Liver (tissue), 9 donors: ENCODE data around the gene TRMT2A. TPM values are rescaled to one million over a fixed set of nuclear protein-coding genes. Genes with fewer than 3 reads are reported as not detected.

Experiments
- DNase-seq: peaks from one replicate; pipeline ENCODE4 v3.0.0-alpha.2; 2017; ENCODE audit warnings: low spot score
- H3K27ac ChIP-seq, 2 donors: one replicate each; pipeline ENCODE4 v1.7.0; 2013; ENCODE audit warnings: inconsistent platforms in 2 of 2, low read length in 2 of 2, control low read depth in 1 of 2, low read depth in 1 of 2, mild to moderate bottlenecking in 1 of 2
- H3K27me3 ChIP-seq, 4 donors: one replicate each; pipeline versions ENCODE4 v1.6.1 to v1.7.0; 2013; ENCODE audit warnings: low read length in 3 of 4, inconsistent platforms in 1 of 4, mild to moderate bottlenecking in 1 of 4, moderate library complexity in 1 of 4; ENCODE audit not compliant: control insufficient read depth in 4 of 4, insufficient read depth in 4 of 4
- H3K36me3 ChIP-seq, 4 donors: one replicate each; pipeline versions ENCODE4 v1.6.1 to v1.7.0; 2013; ENCODE audit warnings: low read length in 3 of 4, mild to moderate bottlenecking in 3 of 4, low read depth in 1 of 4, moderate library complexity in 1 of 4; ENCODE audit not compliant: control insufficient read depth in 4 of 4, insufficient read depth in 3 of 4
- H3K4me1 ChIP-seq, 4 donors: one replicate each; pipeline versions ENCODE4 v1.6.1 to v1.7.0; 2013; ENCODE audit warnings: low read length in 3 of 4, mild to moderate bottlenecking in 3 of 4, moderate library complexity in 1 of 4; ENCODE audit not compliant: control insufficient read depth in 4 of 4, insufficient read depth in 4 of 4
- H3K4me3 ChIP-seq, 3 donors: one replicate each; pipeline versions ENCODE4 v1.6.1 to v1.7.0; 2013; ENCODE audit warnings: low read length in 3 of 3, control low read depth in 1 of 3, low read depth in 1 of 3, mild to moderate bottlenecking in 1 of 3
- H3K9ac ChIP-seq, 2 donors: one replicate each; pipeline ENCODE4 v1.7.0; 2013; ENCODE audit warnings: low read length in 2 of 2, mild to moderate bottlenecking in 2 of 2, moderate library complexity in 2 of 2, control low read depth in 1 of 2, low read depth in 1 of 2
- H3K9me3 ChIP-seq, 4 donors: one replicate each; pipeline versions ENCODE4 v1.6.1 to v1.7.0; 2013; ENCODE audit warnings: low read length in 3 of 4; ENCODE audit not compliant: control insufficient read depth in 4 of 4
- ATF3 ChIP-seq: IDR thresholded peaks from 2 replicates; pipeline ENCODE4 v1.6.1; 2016; ENCODE audit warnings: antibody characterized with exemption
- CTCF ChIP-seq: fragments of 150-350 bp; IDR thresholded peaks from 2 replicates; pipeline ENCODE4 v1.5.1; 2017; ENCODE audit warnings: improper control_type of control experiment, low read depth, low read length; ENCODE audit not compliant: missing input control
- EGR1 ChIP-seq, 2 donors: IDR thresholded peaks; 2 replicates each; pipeline ENCODE4 v1.6.1; 2016 to 2018; ENCODE audit warnings: antibody characterized with exemption in 2 of 2, low read depth in 2 of 2
- FOXA1 ChIP-seq: IDR thresholded peaks from 2 replicates; pipeline ENCODE4 v1.6.1; 2016; ENCODE audit warnings: antibody characterized with exemption
- GABPA ChIP-seq, 2 donors: IDR thresholded peaks in 1 of 2; conservative IDR thresholded peaks in 1 of 2; 2 replicates each; pipeline ENCODE4 v1.6.1; 2016; ENCODE audit warnings: antibody characterized with exemption in 2 of 2, mild to moderate bottlenecking in 1 of 2, moderate library complexity in 1 of 2
- HNF4A ChIP-seq, 2 donors: conservative IDR thresholded peaks; 2 replicates each; pipeline ENCODE4 v1.6.1; 2016; ENCODE audit warnings: antibody characterized with exemption in 2 of 2, mild to moderate bottlenecking in 2 of 2
- HNF4G ChIP-seq: IDR thresholded peaks from 2 replicates; pipeline ENCODE4 v1.6.1; 2016; ENCODE audit warnings: antibody characterized with exemption
- MAX ChIP-seq: IDR thresholded peaks from 2 replicates; pipeline ENCODE4 v1.6.1; 2016; ENCODE audit warnings: antibody characterized with exemption
- NR2F2 ChIP-seq: IDR thresholded peaks from 2 replicates; pipeline ENCODE4 v1.6.1; 2016; ENCODE audit warnings: antibody characterized with exemption
- RAD21 ChIP-seq, 2 donors: IDR thresholded peaks; 2 replicates each; pipeline ENCODE4 v1.6.1; 2016; ENCODE audit warnings: antibody characterized with exemption in 2 of 2, mild to moderate bottlenecking in 2 of 2
- REST ChIP-seq: IDR thresholded peaks from 2 replicates; pipeline ENCODE4 v1.6.1; 2016; ENCODE audit warnings: antibody characterized with exemption, mild to moderate bottlenecking
- RXRA ChIP-seq, 2 donors: IDR thresholded peaks; 2 replicates each; pipeline ENCODE4 v1.6.1; 2017 to 2018; ENCODE audit warnings: antibody characterized with exemption in 2 of 2, mild to moderate bottlenecking in 1 of 2
- SP1 ChIP-seq: IDR thresholded peaks from 2 replicates; pipeline ENCODE4 v1.6.1; 2018; ENCODE audit warnings: antibody characterized with exemption, mild to moderate bottlenecking
- TAF1 ChIP-seq: conservative IDR thresholded peaks from 2 replicates; pipeline ENCODE4 v1.6.1; 2016; ENCODE audit warnings: antibody characterized with exemption, mild to moderate bottlenecking
- YY1 ChIP-seq: IDR thresholded peaks from 2 replicates; pipeline ENCODE4 v1.6.1; 2016; ENCODE audit warnings: antibody characterized with exemption, mild to moderate bottlenecking
- ZBTB33 ChIP-seq: IDR thresholded peaks from 2 replicates; pipeline ENCODE4 v1.6.1; 2016; ENCODE audit warnings: antibody characterized with exemption
- WGBS: extraction: QIAGEN DNeasy Blood & Tissue Kit; methylation state at CpG from one replicate; pipeline ENCODE4 v1.1.7; 2013; 5-methylcytosine and 5-hydroxymethylcytosine counted together
- polyA plus RNA-seq, 2 donors: library from polyadenylated mRNA; stranded (reverse) in 1 of 2; unstranded in 1 of 2; fragments of 200-250 nt in 1 of 2; fragments of >200 nt in 1 of 2; fragmentation: Nextera tagmentation in 1 of 2; extraction: Ambion mirVana in 1 of 2; gene quantifications; one replicate each; pipeline versions ENCODE4 v1.2.1 to v1.2.3, GENCODE V29; 2013 to 2015
- total RNA-seq, 2 donors: library from RNA; depleted of rRNA; stranded (reverse); fragments of >200 nt; gene quantifications; one replicate each; pipeline ENCODE4 v1.2.3, GENCODE V29; 2014
- donor health status: healthy.
- donor health status: healthy.
- donor health status: healthy.
- donor health status: healthy.
- donor health status: healthy.

TRMT2A gene
- total and polyA plus RNA-seq, 4 donors, result 19.9 to 32.9 (median 25.2) TPM

- TF ChIP-seq CTCF (peak; percentile 6), REST (peak; percentile 94), HNF4G (no peak), RXRA (IDR thresholded peaks at IDR 0.05) (peak in 1 of 2 donors; percentile 24), YY1 (peak; percentile 95), FOXA1 (no peak), ATF3 (no peak), NR2F2 (no peak), GABPA (IDR thresholded peaks at IDR 0.05 in 1 of 2, conservative IDR thresholded peaks at IDR 0.05 in 1 of 2) (peak in 1 of 2 donors; percentile 80), SP1 (peak; percentile 35), HNF4A (conservative IDR thresholded peaks at IDR 0.05) (peak in 1 of 2 donors; percentile 24), ZBTB33 (no peak), MAX (peak; percentile 68), TAF1 (peak; percentile 28), EGR1 (IDR thresholded peaks at IDR 0.05; ENCODE audit: low read depth in 2 of 2) (no peak), RAD21 (IDR thresholded peaks at IDR 0.05) (peak in 1 of 2 donors; percentile 43)
- WGBS, result under 1% methylated on average over 100 of the region's 100 CpGs
- no peaks in the 10 kb centered on the region for H3K27me3 ChIP-seq
- peaks cover 19 to 41% (median 37%) of the 10 kb centered on the region in 4 donors for H3K4me1 ChIP-seq
- no peaks in the 10 kb centered on the region for H3K36me3 ChIP-seq
- peak within 1 kb of the TSS; percentile 61 to 89 for H3K9ac ChIP-seq
- H3K9me3 ChIP-seq, result no peaks in the 10 kb centered on the region
- peak; percentile 86 for DNase-seq
- peak within 1 kb of the TSS; percentile 88 to 92 (median 90) for H3K4me3 ChIP-seq
- H3K27ac ChIP-seq, result peak within 1 kb of the TSS; percentile 78 to 89
Measured at GRCh38 chr22:20079745-20080444, 37.1 kb downstream of the TRMT2A start, which contains the start of gene DGCR8. TSS of gene DGCR8 (plus strand) at chr22:20080241. CDS start at chr22:20085964, 5,723 bp downstream.
